ENCODE measurements around the gene XAGE5.
"Not testable (repeated sequence)": the region's sequence is repeated elsewhere in the genome, so short reads cannot be mapped to it uniquely, and the experiment has no call there.

The XAGE5 gene, protein sequence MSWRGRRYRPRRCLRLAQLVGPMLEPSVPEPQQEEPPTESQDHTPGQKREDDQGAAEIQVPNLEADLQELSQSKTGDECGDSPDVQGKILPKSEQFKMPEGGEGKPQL

GRCh38 chrX:52811065-52811625 is at the start of gene XAGE5:
Gene XAGE5 (plus strand): TSS chrX:52811287. CDS start chrX:52812567, 1,280 bp downstream.
- DNase-seq (ENCODE audit: low read depth): no peak

DNA sequence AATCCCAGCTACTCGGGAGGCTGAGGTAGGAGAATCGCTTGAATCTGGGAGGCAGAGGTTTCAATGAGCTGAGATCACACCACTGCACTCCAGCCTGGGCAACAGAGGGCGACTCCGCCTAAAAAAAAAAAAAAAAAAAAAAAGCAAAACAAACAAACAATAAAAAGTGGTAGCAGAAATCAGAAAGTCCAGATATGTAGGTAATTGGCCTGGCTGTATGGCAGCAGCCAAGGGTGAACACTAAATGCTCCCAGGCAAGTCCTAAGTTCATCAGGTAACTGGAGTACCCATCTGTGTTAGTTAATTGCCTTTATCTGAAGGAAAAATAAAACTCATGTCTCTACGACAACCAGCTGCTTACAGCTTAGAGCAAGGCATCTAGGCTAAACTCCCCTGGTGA is 45.1 kb upstream of the XAGE5 start:
- not testable (repeated sequence) for DNase-seq (ENCODE audit: low read depth)

- not testable (repeated sequence) for DNase-seq (ENCODE audit: low read depth)
These were observed 37.6 kb upstream of the XAGE5 start for GRCh38 chrX:52773504-52773903.

DNA sequence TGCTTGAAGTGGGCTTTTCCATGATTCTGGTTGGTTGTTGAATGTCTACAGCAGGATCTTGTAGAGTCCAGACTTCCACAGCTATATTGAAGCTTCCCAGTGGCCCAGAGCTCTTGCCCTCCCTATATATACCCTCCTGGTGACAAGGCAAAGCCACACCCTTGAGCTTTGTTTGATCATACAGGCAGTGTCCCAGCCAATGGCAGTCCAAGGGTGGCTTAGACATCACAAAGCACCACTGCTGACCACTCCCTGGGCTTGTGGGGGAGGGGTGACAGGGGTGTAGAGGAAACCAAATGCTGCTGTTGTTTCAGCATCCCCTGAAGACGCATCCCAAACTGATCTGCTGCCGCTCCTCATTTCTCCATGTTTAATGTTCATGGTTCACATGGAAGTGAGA is 13.8 kb upstream of the XAGE5 start, which contains the start of gene SPANXN5:
SPANXN5 (minus strand) TSS at position 101 of the 400 bp plus-strand sequence; CDS start at position 22, 79 bp downstream.
- not testable (repeated sequence) for DNase-seq (ENCODE audit: low read depth)

GRCh38 chrX:52804876-52805275 is 6.2 kb upstream of the XAGE5 start:
- not testable (repeated sequence) for DNase-seq (ENCODE audit: low read depth)

DNA sequence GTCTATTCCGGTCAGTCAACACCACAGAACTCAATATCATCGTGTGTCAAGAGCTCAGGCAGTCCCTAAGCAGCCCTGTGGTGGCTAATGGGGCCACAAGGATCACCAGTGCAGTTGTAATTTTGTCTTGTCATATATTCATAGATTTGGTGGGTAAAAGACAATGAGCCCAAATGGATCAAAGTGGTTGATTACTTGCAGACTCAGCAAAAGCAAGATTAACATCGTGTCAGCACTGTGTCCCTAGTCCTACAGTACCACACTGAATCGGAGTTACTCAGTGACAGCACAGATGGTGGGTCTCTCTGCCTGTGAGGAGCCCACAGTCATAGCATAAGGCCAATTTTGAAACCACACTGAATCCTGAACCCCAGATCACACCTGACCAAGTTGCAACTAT is 8.7 kb downstream of the XAGE5 start:
- no peak for DNase-seq (ENCODE audit: low read depth)

GRCh38 chrX:52821079-52821760 is 10.1 kb downstream of the XAGE5 start:
- DNase-seq (ENCODE audit: low read depth): no peak

DNA sequence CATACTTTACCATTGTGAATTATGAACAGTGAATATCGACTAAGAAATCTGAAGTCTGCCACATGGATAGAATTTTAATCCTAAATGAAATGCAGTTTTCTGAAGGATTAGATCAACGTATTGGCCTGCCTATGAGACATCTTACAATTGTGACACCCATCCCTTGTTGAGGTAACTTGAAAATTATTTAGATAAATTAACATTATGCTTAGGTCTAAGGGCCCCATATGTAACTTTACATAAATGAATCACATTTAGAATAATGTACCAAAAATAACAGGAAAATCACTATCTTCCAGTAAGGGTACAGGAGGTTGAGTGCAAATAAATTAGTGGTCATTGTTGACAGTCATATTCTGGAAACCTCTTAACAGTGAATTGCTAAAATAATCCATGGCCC is 13.5 kb downstream of the XAGE5 start:
- no peak for DNase-seq (ENCODE audit: low read depth)

DNA sequence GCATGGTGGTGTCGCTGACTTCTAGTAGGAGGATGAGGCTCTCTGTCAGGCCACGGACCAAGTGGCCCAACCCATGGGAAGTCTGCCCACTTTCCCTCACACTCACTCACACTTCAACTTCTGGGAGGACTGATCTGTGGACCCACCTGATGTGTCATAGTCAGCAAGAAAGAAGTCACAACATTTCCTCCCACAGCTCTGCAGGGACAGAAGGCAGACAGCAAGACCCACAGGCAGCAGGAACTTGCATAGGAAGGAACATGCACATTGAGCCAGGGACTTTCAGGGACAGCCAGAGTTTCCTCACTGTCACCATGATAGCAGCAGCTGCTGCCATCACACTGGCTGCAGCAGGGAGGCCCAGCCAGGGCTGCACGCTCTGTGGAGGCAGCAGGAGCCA is 19.5 kb downstream of the XAGE5 start:
- DNase-seq (ENCODE audit: low read depth): no peak

DNA sequence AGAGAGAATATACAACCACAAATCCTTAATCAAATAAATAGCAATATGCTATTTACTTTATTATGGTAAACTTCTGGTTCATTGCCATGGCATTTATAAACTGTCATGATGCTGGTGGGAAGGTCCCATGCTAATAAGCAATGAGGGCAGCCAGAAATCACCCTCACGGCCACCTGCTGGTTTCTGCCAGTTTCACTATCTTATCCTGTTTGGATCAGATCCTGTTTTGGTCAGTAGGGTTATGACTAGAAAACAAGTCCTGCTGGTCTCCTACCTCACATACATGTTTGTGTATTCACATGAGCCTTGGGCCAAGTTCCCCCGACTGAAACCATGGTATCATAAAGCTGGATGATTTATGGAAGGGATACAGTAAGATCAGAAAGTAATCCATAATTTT is 28.1 kb downstream of the XAGE5 start:
- DNase-seq (ENCODE audit: low read depth): no peak

DNA sequence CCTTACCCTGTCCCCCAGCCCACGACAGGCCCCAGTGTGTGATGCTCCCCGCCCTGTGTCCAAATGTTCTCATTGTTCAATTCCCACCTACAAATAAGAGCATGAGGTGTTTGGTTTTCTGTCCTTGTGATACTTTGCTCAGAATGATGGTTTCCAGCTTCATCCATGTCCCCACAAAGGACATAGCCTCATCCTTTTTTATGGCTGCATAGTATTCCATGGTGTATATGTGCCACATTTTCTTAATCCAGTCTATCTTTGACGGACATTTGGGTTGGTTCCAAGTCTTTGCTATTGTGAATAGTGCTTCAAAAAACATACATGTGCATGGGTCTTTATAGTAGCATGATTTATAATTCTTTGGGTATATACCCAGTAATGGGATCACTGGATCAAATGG is 32.5 kb downstream of the XAGE5 start:
- not testable (repeated sequence) for DNase-seq (ENCODE audit: low read depth)

- DNase-seq (ENCODE audit: low read depth): no peak
These were observed 41.2 kb downstream of the XAGE5 start for GRCh38 chrX:52852110-52852860.

DNA sequence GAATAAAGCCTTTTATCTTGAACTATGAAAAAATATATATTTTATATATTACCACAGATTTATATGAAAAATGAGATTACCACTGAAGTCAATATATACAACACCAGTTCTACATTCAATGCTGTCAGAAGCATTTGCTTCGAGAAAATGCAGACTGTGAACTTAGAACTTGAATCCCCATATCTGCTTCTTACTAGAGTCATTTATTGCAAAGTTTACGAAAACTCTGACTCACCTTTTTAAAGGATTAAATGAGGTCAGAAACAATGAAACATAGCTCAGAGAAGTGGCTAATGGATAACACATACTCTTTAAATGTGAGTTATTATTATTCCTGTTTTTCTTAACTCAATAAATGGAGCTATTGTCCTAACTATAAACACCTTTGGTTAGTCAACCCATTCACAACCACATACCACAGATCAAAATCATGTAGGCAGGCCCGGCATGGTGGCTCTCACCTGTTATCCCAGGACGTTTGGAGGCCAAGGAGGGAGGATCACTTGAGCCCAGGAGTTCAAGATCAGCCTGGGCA is 46.0 kb downstream of the XAGE5 start:
- not testable (repeated sequence) for DNase-seq (ENCODE audit: low read depth)

- DNase-seq (ENCODE audit: low read depth): no peak
These were observed 54.4 kb downstream of the XAGE5 start for GRCh38 chrX:52865343-52865998.
